WTC11 (cell line): Measurements from ENCODE around the gene IGFBPL1. TPM values are rescaled to one million over a fixed set of nuclear protein-coding genes. Genes with fewer than 3 reads are reported as not detected.

Experiments used
- ATAC-seq: fragments of 200-7000 bp; cut with Tn5 transposase; 2 replicates; pipeline ENCODE4 v1.10.0; 2021; ENCODE audit warnings: mild to moderate bottlenecking, moderate library complexity
- CTCF ChIA-PET: fragments of 300-600 bp; sonication (Branson Sonifier 250); formaldehyde crosslinking; loops from one replicate; lab custom pipeline; 2021; ENCODE audit warnings: antibody characterized with exemption; lab: Charles Lee
- POLR2A ChIA-PET: fragments of 350-600 bp; sonication (Branson Sonifier 250); formaldehyde crosslinking; loops from one replicate; lab custom pipeline; 2021; ENCODE audit warnings: antibody characterized with exemption; lab: Charles Lee
- DNase-seq: peaks from one replicate; pipeline ENCODE4 v3.0.0; 2021; ENCODE audit warnings: low spot score
- H3K27ac Mint-ChIP-seq: 2 replicates; pipeline ENCODE4 v1.8.0; 2021; ENCODE audit warnings: mixed read lengths
- H3K27me3 Mint-ChIP-seq: 2 replicates; pipeline ENCODE4 v1.8.0; 2021; ENCODE audit warnings: low read depth, mild to moderate bottlenecking, moderate library complexity, mixed read lengths
- H3K36me3 Mint-ChIP-seq: 2 replicates; pipeline ENCODE4 v1.8.0; 2021; ENCODE audit warnings: mixed read lengths
- H3K4me1 Mint-ChIP-seq: 2 replicates; pipeline ENCODE4 v1.8.0; 2022; ENCODE audit warnings: mixed read lengths
- H3K4me3 Mint-ChIP-seq: 2 replicates; pipeline ENCODE4 v1.8.0; 2021; ENCODE audit warnings: mild to moderate bottlenecking, moderate library complexity, mixed read lengths
- H3K9me3 Mint-ChIP-seq: 2 replicates; pipeline ENCODE4 v1.8.0; 2021; ENCODE audit warnings: mixed read lengths
- FOXJ3 ChIP-seq: sonication (generic); formaldehyde crosslinking; IDR thresholded peaks from 2 replicates; pipeline ENCODE4 v1.9.0; 2021; ENCODE audit warnings: missing genetic modification reagents, mild to moderate bottlenecking, borderline replicate concordance
- FOXK1 ChIP-seq: sonication (generic); formaldehyde crosslinking; IDR thresholded peaks from 2 replicates; pipeline ENCODE4 v1.8.0; 2022; ENCODE audit warnings: mild to moderate bottlenecking, moderate library complexity, missing genetic modification reagents
- GABPB1 ChIP-seq: sonication (generic); formaldehyde crosslinking; IDR thresholded peaks from 2 replicates; pipeline ENCODE4 v1.8.1; 2023; ENCODE audit warnings: mild to moderate bottlenecking, missing genetic modification reagents
- GRHL2 ChIP-seq: fragments of 250-450 bp; sonication (Bioruptor Pico); IDR thresholded peaks from 2 replicates; pipeline ENCODE4 v1.8.0; 2022; ENCODE audit warnings: mild to moderate bottlenecking, moderate library complexity; ENCODE audit not compliant: insufficient replicate concordance, severe bottlenecking
- MYBL2 ChIP-seq: sonication (generic); formaldehyde crosslinking; IDR thresholded peaks from 2 replicates; pipeline ENCODE4 v1.8.1; 2023; ENCODE audit warnings: mild to moderate bottlenecking, moderate library complexity, missing genetic modification reagents
- NFE2L1 ChIP-seq: sonication (generic); formaldehyde crosslinking; IDR thresholded peaks from 2 replicates; pipeline ENCODE4 v1.8.1; 2023; ENCODE audit warnings: missing genetic modification reagents
- SMAD4 ChIP-seq: sonication (generic); formaldehyde crosslinking; IDR thresholded peaks from 2 replicates; pipeline ENCODE4 v1.8.0; 2022; ENCODE audit warnings: mild to moderate bottlenecking, missing genetic modification reagents
- ZNF219 ChIP-seq: sonication (generic); formaldehyde crosslinking; IDR thresholded peaks from 2 replicates; pipeline ENCODE4 v1.8.0; 2023; ENCODE audit warnings: missing genetic modification reagents, mild to moderate bottlenecking, borderline replicate concordance
- ZNF396 ChIP-seq: fragments of 250-450 bp; sonication (Bioruptor Pico); IDR thresholded peaks from 2 replicates; pipeline ENCODE4 v1.8.0; 2021; ENCODE audit warnings: mild to moderate bottlenecking, moderate library complexity, borderline replicate concordance
- total RNA-seq: library from RNA; stranded (reverse); gene quantifications from 3 replicates; pipeline ENCODE4 v1.2.3, GENCODE V29; 2021
- TF ChIP-seq, protein P1 (sequence below): sonication (generic); formaldehyde crosslinking; IDR thresholded peaks from 2 replicates; pipeline ENCODE4 v1.8.0; 2023; ENCODE audit warnings: missing genetic modification reagents
- TF ChIP-seq, protein P2 (sequence below): fragments of 250-450 bp; sonication (Bioruptor Pico); conservative IDR thresholded peaks from 2 replicates; pipeline ENCODE4 v1.9.0; 2021; ENCODE audit warnings: mild to moderate bottlenecking
- TF ChIP-seq, protein P3 (sequence below): sonication (generic); formaldehyde crosslinking; IDR thresholded peaks from 2 replicates; pipeline ENCODE4 v1.8.1; 2022; ENCODE audit warnings: mild to moderate bottlenecking, missing genetic modification reagents, moderate library complexity, borderline replicate concordance
- TF ChIP-seq, protein P4 (sequence below): sonication (generic); formaldehyde crosslinking; IDR thresholded peaks from 2 replicates; pipeline ENCODE4 v1.8.1; 2022; ENCODE audit warnings: low read depth, missing genetic modification reagents, borderline replicate concordance
- TF ChIP-seq, protein P5 (sequence below): fragments of 250-450 bp; sonication (Bioruptor Pico); IDR thresholded peaks from 2 replicates; pipeline ENCODE4 v2.1.2; 2022; ENCODE audit warnings: mild to moderate bottlenecking, moderate library complexity
- TF ChIP-seq, protein P6 (sequence below): sonication (generic); formaldehyde crosslinking; IDR thresholded peaks from 2 replicates; pipeline ENCODE4 v1.8.1; 2023; ENCODE audit warnings: mild to moderate bottlenecking, missing genetic modification reagents
- TF ChIP-seq, protein P7 (sequence below): sonication (generic); formaldehyde crosslinking; conservative IDR thresholded peaks from 2 replicates; pipeline ENCODE4 v1.8.1; 2023; ENCODE audit warnings: mild to moderate bottlenecking, low read depth, missing genetic modification reagents, moderate library complexity
- TF ChIP-seq, protein P8 (sequence below): sonication (generic); formaldehyde crosslinking; IDR thresholded peaks from 2 replicates; pipeline ENCODE4 v1.8.0; 2022; ENCODE audit warnings: mild to moderate bottlenecking, missing genetic modification reagents
- TF ChIP-seq, protein P9 (sequence below): fragments of 250-450 bp; sonication (Bioruptor Pico); IDR thresholded peaks from 2 replicates; pipeline ENCODE4 v1.9.0; 2021; ENCODE audit warnings: moderate library complexity, mild to moderate bottlenecking, inconsistent platforms, borderline replicate concordance
- TF ChIP-seq, protein P10 (sequence below): fragments of 250-450 bp; sonication (Bioruptor Pico); IDR thresholded peaks from 2 replicates; pipeline ENCODE4 v1.9.0; 2021; ENCODE audit warnings: mild to moderate bottlenecking

Gene IGFBPL1
- total RNA-seq, 1 experiment from 2014 or later, result 36.7 TPM

DNA sequence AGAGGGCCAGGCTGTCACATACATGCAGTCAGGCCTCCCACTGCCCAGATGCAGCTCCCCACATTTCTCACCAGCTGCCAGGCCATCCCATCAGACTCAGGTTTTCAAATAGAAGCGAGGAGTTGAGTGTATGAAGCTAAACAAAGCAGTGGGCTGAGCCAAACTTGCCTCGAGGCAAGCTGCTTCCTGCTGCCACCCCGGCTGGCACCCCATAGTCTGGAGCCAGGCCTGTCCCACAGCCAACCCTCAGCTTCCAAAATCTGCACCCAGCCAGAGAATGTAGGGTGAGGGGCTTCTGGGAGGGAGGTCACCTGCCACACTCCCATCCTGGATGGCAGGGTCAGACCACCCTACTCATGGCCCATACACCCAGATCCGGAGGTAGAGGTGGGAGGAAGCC, 54.1 kb downstream of the IGFBPL1 start:
- DNase-seq (no peak), ATAC-seq (no peak)
- H3K27ac Mint-ChIP-seq, result no peak overlapping the region
- TF ChIP-seq, protein P1, sequence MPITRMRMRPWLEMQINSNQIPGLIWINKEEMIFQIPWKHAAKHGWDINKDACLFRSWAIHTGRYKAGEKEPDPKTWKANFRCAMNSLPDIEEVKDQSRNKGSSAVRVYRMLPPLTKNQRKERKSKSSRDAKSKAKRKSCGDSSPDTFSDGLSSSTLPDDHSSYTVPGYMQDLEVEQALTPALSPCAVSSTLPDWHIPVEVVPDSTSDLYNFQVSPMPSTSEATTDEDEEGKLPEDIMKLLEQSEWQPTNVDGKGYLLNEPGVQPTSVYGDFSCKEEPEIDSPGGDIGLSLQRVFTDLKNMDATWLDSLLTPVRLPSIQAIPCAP (CRISPR knock-in tag), result no peak
- TF ChIP-seq NFE2L1 (CRISPR knock-in tag) (no peak), FOXK1 (CRISPR knock-in tag) (no peak), FOXJ3 (CRISPR knock-in tag) (no peak), GRHL2 (CRISPR knock-in tag) (no peak)
- TF ChIP-seq, protein P2, sequence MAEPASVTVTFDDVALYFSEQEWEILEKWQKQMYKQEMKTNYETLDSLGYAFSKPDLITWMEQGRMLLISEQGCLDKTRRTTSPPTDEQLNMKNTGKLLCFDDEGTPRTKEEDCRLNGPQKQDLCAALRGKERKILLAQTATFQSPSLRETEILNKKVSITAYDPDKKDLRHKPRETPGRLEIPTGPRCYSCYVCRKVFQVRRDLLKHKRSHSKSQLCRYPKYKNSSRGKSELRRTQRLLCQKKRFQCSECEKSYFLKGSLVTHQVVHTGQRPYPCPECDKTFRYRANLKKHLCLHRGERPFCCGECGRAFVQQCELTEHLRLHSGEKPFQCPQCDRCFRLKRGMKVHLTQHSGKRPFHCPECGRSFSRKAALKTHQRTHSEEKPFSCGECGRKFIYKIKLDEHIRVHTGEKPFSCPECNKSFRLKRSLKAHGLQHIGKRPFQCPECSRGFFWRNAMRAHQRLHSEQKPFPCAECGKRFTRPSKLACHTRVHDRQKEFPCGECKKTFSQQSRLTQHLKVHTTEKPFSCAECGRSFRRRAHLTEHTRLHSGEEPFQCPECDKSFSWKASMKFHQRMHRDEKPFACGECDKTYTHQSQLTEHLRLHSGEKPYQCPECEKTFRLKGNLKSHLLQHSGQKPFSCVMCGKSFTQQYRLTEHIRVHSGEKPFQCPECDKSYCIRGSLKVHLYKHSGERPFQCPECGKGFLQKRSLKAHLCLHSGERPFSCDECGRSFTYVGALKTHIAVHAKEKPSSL, result no peak
- TF ChIP-seq, protein P3, sequence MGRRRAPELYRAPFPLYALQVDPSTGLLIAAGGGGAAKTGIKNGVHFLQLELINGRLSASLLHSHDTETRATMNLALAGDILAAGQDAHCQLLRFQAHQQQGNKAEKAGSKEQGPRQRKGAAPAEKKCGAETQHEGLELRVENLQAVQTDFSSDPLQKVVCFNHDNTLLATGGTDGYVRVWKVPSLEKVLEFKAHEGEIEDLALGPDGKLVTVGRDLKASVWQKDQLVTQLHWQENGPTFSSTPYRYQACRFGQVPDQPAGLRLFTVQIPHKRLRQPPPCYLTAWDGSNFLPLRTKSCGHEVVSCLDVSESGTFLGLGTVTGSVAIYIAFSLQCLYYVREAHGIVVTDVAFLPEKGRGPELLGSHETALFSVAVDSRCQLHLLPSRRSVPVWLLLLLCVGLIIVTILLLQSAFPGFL (CRISPR knock-in tag), result no peak
- TF ChIP-seq, protein P4, sequence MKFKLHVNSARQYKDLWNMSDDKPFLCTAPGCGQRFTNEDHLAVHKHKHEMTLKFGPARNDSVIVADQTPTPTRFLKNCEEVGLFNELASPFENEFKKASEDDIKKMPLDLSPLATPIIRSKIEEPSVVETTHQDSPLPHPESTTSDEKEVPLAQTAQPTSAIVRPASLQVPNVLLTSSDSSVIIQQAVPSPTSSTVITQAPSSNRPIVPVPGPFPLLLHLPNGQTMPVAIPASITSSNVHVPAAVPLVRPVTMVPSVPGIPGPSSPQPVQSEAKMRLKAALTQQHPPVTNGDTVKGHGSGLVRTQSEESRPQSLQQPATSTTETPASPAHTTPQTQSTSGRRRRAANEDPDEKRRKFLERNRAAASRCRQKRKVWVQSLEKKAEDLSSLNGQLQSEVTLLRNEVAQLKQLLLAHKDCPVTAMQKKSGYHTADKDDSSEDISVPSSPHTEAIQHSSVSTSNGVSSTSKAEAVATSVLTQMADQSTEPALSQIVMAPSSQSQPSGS, result no peak
- TF ChIP-seq, protein P5, sequence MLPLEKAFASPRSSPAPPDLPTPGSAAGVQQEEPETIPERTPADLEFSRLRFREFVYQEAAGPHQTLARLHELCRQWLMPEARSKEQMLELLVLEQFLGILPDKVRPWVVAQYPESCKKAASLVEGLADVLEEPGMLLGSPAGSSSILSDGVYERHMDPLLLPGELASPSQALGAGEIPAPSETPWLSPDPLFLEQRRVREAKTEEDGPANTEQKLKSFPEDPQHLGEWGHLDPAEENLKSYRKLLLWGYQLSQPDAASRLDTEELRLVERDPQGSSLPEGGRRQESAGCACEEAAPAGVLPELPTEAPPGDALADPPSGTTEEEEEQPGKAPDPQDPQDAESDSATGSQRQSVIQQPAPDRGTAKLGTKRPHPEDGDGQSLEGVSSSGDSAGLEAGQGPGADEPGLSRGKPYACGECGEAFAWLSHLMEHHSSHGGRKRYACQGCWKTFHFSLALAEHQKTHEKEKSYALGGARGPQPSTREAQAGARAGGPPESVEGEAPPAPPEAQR (CRISPR knock-in tag), result no peak
- TF ChIP-seq, protein P6, sequence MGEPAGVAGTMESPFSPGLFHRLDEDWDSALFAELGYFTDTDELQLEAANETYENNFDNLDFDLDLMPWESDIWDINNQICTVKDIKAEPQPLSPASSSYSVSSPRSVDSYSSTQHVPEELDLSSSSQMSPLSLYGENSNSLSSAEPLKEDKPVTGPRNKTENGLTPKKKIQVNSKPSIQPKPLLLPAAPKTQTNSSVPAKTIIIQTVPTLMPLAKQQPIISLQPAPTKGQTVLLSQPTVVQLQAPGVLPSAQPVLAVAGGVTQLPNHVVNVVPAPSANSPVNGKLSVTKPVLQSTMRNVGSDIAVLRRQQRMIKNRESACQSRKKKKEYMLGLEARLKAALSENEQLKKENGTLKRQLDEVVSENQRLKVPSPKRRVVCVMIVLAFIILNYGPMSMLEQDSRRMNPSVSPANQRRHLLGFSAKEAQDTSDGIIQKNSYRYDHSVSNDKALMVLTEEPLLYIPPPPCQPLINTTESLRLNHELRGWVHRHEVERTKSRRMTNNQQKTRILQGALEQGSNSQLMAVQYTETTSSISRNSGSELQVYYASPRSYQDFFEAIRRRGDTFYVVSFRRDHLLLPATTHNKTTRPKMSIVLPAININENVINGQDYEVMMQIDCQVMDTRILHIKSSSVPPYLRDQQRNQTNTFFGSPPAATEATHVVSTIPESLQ (CRISPR knock-in tag), result no peak
- peaks cover 6% of the 10 kb centered on the region for H3K4me1 Mint-ChIP-seq
- H3K36me3 Mint-ChIP-seq, result no peaks in the 10 kb centered on the region
- H3K9me3 Mint-ChIP-seq, result no peaks in the 10 kb centered on the region
- CTCF ChIA-PET, result interaction anchor here (1.2 to 1.6 kb wide), 2 partner anchors 31 to 456 kb away, joined by 3 to 5 read pairs; no protein-coding TSS in a partner anchor
- no peak overlapping the region for H3K4me3 Mint-ChIP-seq
- H3K27me3 Mint-ChIP-seq, result peaks cover 59% of the 10 kb centered on the region
- POLR2A ChIA-PET, result no interaction called here

DNA sequence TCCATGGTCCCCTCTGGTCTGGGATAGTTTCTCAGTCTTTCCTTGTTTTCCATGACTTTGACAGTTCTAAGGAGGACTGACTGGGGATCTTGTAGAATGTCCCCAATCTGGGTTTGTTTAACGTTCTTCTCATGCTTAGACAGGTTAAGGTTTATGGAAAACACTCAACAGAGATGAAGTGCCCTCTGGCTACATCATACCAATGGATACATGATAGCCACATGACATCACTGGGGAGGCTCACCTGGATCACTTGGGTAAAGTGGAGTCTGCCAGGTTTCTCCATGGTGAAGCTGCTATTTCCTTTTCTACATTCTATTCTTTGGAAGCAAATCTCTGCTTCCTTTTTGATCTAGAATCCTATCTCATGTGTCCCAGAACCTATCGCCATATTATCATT, 55.5 kb downstream of the IGFBPL1 start:
- Mint-ChIP-seq H3K27me3 (peaks cover 48% of the 10 kb centered on the region), H3K4me3 (no peak overlapping the region), H3K4me1 (peaks cover 6% of the 10 kb centered on the region), H3K9me3 (no peaks in the 10 kb centered on the region), H3K27ac (no peak overlapping the region), H3K36me3 (no peaks in the 10 kb centered on the region)
- DNase-seq (no peak), ATAC-seq (no peak)
- ChIA-PET CTCF (no interaction called here), POLR2A (no interaction called here)
- TF ChIP-seq, protein P7, sequence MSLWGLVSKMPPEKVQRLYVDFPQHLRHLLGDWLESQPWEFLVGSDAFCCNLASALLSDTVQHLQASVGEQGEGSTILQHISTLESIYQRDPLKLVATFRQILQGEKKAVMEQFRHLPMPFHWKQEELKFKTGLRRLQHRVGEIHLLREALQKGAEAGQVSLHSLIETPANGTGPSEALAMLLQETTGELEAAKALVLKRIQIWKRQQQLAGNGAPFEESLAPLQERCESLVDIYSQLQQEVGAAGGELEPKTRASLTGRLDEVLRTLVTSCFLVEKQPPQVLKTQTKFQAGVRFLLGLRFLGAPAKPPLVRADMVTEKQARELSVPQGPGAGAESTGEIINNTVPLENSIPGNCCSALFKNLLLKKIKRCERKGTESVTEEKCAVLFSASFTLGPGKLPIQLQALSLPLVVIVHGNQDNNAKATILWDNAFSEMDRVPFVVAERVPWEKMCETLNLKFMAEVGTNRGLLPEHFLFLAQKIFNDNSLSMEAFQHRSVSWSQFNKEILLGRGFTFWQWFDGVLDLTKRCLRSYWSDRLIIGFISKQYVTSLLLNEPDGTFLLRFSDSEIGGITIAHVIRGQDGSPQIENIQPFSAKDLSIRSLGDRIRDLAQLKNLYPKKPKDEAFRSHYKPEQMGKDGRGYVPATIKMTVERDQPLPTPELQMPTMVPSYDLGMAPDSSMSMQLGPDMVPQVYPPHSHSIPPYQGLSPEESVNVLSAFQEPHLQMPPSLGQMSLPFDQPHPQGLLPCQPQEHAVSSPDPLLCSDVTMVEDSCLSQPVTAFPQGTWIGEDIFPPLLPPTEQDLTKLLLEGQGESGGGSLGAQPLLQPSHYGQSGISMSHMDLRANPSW, result no peak
- TF ChIP-seq MYBL2 (CRISPR knock-in tag), result no peak
- TF ChIP-seq, protein P8, sequence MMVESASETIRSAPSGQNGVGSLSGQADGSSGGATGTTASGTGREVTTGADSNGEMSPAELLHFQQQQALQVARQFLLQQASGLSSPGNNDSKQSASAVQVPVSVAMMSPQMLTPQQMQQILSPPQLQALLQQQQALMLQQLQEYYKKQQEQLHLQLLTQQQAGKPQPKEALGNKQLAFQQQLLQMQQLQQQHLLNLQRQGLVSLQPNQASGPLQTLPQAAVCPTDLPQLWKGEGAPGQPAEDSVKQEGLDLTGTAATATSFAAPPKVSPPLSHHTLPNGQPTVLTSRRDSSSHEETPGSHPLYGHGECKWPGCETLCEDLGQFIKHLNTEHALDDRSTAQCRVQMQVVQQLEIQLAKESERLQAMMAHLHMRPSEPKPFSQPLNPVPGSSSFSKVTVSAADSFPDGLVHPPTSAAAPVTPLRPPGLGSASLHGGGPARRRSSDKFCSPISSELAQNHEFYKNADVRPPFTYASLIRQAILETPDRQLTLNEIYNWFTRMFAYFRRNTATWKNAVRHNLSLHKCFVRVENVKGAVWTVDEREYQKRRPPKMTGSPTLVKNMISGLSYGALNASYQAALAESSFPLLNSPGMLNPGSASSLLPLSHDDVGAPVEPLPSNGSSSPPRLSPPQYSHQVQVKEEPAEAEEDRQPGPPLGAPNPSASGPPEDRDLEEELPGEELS (CRISPR knock-in tag), result no peak
- TF ChIP-seq ZNF219 (CRISPR knock-in tag), result no peak
- TF ChIP-seq, protein P9, sequence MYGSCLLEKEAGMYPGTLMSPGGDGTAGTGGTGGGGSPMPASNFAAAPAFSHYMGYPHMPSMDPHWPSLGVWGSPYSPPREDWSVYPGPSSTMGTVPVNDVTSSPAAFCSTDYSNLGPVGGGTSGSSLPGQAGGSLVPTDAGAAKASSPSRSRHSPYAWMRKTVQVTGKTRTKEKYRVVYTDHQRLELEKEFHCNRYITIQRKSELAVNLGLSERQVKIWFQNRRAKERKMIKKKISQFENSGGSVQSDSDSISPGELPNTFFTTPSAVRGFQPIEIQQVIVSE (CRISPR knock-in tag), result no peak
- TF ChIP-seq SMAD4 (CRISPR knock-in tag), result no peak
- TF ChIP-seq, protein P10, sequence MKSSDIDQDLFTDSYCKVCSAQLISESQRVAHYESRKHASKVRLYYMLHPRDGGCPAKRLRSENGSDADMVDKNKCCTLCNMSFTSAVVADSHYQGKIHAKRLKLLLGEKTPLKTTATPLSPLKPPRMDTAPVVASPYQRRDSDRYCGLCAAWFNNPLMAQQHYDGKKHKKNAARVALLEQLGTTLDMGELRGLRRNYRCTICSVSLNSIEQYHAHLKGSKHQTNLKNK (CRISPR knock-in tag), result no peak
- no peak for TF ChIP-seq ZNF396
- no peak for TF ChIP-seq GABPB1 (CRISPR knock-in tag)
